CD8-positive, alpha-beta memory T cell (primary cell): ENCODE measurements around the gene PRSS57. TPM values are rescaled to one million over a fixed set of nuclear protein-coding genes. Genes with fewer than 3 reads are reported as not detected.
A peak's percentile ranks its signal among the peaks of the same experiment; 100 is the strongest.

Experiments
- CTCF ChIA-PET: fragments of 350-600 bp; sonication (Branson Sonifier 250); formaldehyde crosslinking; loops from one replicate; lab custom pipeline; 2021; ENCODE audit warnings: antibody characterized with exemption; lab: Charles Lee
- POLR2A ChIA-PET: fragments of 350-600 bp; sonication (Branson Sonifier 250); formaldehyde crosslinking; loops from one replicate; lab custom pipeline; 2021; ENCODE audit warnings: antibody characterized with exemption; lab: Charles Lee
- DNase-seq, 5 donors: peaks; one replicate each; pipeline versions ENCODE4 v3.0.0 to v3.0.0-alpha.2; 2020 to 2022; ENCODE audit warnings: mixed read lengths in 1 of 5
- H3K27ac ChIP-seq: one replicate; pipeline ENCODE4 v1.7.0; 2013; ENCODE audit warnings: low read depth, mild to moderate bottlenecking, low read length, moderate library complexity
- H3K27me3 ChIP-seq: 2 replicates; pipeline ENCODE4 v1.7.0; 2013; ENCODE audit warnings: low read length, mild to moderate bottlenecking; ENCODE audit not compliant: insufficient read depth, poor library complexity, severe bottlenecking
- H3K36me3 ChIP-seq: 2 replicates; pipeline ENCODE4 v1.7.0; 2013; ENCODE audit warnings: mild to moderate bottlenecking, low read length, moderate library complexity; ENCODE audit not compliant: insufficient read depth
- H3K4me1 ChIP-seq: 2 replicates; pipeline ENCODE4 v1.7.0; 2013; ENCODE audit warnings: mild to moderate bottlenecking, low read length, moderate library complexity; ENCODE audit not compliant: insufficient read depth
- H3K4me3 ChIP-seq: 2 replicates; pipeline ENCODE4 v1.7.0; 2013; ENCODE audit warnings: mild to moderate bottlenecking, low read length
- H3K9me3 ChIP-seq: 2 replicates; pipeline ENCODE4 v1.7.0; 2013; ENCODE audit warnings: mild to moderate bottlenecking, low read length
- H3K27ac Mint-ChIP-seq, 8 donors: one replicate each; pipeline ENCODE4 v1.8.0; 2020 to 2021; ENCODE audit warnings: mixed read lengths in 8 of 8, mild to moderate bottlenecking in 6 of 8, inconsistent platforms in 3 of 8, moderate library complexity in 3 of 8
- H3K27me3 Mint-ChIP-seq, 2 donors: one replicate each; pipeline ENCODE4 v1.8.0; 2020 to 2021; ENCODE audit warnings: mixed read lengths in 2 of 2, mild to moderate bottlenecking in 1 of 2, moderate library complexity in 1 of 2
- H3K36me3 Mint-ChIP-seq, 3 donors: one replicate each; pipeline ENCODE4 v1.8.0; 2020 to 2021; ENCODE audit warnings: mixed read lengths in 3 of 3, inconsistent platforms in 1 of 3, mild to moderate bottlenecking in 1 of 3
- H3K4me1 Mint-ChIP-seq, 3 donors: one replicate each; pipeline ENCODE4 v1.8.0; 2020 to 2021; ENCODE audit warnings: mixed read lengths in 3 of 3, inconsistent platforms in 1 of 3, mild to moderate bottlenecking in 1 of 3
- H3K4me3 Mint-ChIP-seq, 7 donors: one replicate each; pipeline ENCODE4 v1.8.0; 2020 to 2021; ENCODE audit warnings: mixed read lengths in 7 of 7, mild to moderate bottlenecking in 6 of 7, moderate library complexity in 4 of 7, inconsistent platforms in 2 of 7
- H3K9me3 Mint-ChIP-seq, 5 donors: one replicate each; pipeline ENCODE4 v1.8.0; 2020 to 2022; ENCODE audit warnings: mixed read lengths in 5 of 5, mild to moderate bottlenecking in 3 of 5, moderate library complexity in 2 of 5, inconsistent platforms in 1 of 5
- polyA plus RNA-seq: library from polyadenylated mRNA; unstranded; fragments of 300-500 nt; fragmentation: Illumina TruSeq; gene quantifications from one replicate; pipeline ENCODE4 v1.2.3, GENCODE V29; 2021
- total RNA-seq, 2 experiments: library from RNA; stranded (reverse); gene quantifications; one replicate each; pipeline ENCODE4 v1.2.3, GENCODE V29; 2021

The PRSS57 gene
- total and polyA plus RNA-seq, 3 experiments from 2014 or later: not detected

GRCh38 chr19:728011-728410 lies 32.8 kb upstream of the PRSS57 start:
- Histone ChIP-seq H3K9me3 (no peaks in the 10 kb centered on the region), H3K27ac (no peak overlapping the region), H3K4me1 (no peaks in the 10 kb centered on the region), H3K27me3 (no peaks in the 10 kb centered on the region), H3K4me3 (no peak overlapping the region), H3K36me3 (no peaks in the 10 kb centered on the region)
- Mint-ChIP-seq H3K4me3 (no peak overlapping the region), H3K9me3 (no peaks in the 10 kb centered on the region), H3K27me3 (peaks cover 8 to 9% of the 10 kb centered on the region in 2 donors), H3K4me1 (peaks cover 0 to 5% (median 0%) of the 10 kb centered on the region in 3 donors), H3K36me3 (no peaks in the 10 kb centered on the region), H3K27ac (no peak overlapping the region)
- ChIA-PET POLR2A (no interaction called here), CTCF (no interaction called here)
- DNase-seq: no peak

DNA sequence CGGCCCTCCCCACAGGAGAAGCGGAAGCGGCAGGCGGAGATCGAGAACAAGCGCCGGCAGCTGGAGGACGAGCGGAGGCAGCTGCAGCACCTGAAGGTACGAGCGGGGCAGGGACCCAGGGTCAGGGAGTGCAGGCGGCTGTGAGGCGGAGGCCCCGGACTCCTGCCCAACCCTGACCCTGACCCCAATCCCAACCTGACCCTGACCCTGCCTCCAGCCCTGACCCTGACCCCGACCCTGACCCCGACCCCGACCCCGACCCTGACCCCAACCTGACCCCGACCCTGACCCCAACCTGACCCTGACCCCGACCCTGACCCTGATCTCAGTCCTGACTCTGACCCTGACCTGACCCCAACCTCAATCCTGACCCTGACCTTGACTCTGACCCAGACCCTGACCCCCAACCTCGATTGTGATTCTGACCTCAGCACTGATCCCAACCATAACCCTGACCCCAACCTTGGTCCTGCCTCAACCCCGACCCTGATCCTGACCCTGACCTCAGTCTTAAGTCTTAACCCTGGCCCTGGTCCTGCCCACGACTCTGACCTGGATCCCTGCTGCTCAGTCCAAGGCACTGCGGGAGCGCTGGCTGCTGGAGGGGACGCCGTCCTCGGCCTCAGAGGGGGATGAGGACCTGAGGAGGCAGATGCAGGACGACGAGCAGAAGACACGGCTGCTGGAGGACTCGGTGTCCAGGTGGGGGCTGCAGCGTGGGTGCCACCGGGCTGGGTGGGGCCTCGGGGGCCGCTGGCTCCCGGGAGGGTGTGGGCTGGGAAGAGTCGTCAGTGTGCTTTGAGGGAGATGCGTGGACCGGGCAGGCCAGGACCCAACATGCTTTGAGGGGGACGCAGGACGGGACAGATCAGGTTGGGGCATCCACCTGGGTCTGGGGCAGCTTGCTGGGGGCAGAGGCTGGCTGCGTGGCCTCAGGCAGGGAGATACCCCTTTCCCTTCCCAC lies 32.0 kb upstream of the PRSS57 start:
- Histone ChIP-seq H3K9me3 (no peaks in the 10 kb centered on the region), H3K27ac (no peak overlapping the region), H3K4me3 (no peak overlapping the region), H3K36me3 (no peaks in the 10 kb centered on the region), H3K27me3 (no peaks in the 10 kb centered on the region), H3K4me1 (no peaks in the 10 kb centered on the region)
- no peak for DNase-seq
- no peaks in the 10 kb centered on the region for H3K4me1 Mint-ChIP-seq
- ChIA-PET CTCF (no interaction called here), POLR2A (no interaction called here)
- H3K36me3 Mint-ChIP-seq: no peaks in the 10 kb centered on the region
- H3K27me3 Mint-ChIP-seq: peaks cover 8 to 13% of the 10 kb centered on the region in 2 donors
- no peak overlapping the region for H3K4me3 Mint-ChIP-seq
- no peaks in the 10 kb centered on the region for H3K9me3 Mint-ChIP-seq
- H3K27ac Mint-ChIP-seq: no peak overlapping the region

- Mint-ChIP-seq H3K4me3 (no peak overlapping the region), H3K4me1 (no peaks in the 10 kb centered on the region), H3K27ac (no peak overlapping the region), H3K9me3 (no peaks in the 10 kb centered on the region), H3K27me3 (peaks cover 10 to 17% of the 10 kb centered on the region in 2 donors), H3K36me3 (no peaks in the 10 kb centered on the region)
- H3K36me3 ChIP-seq: no peaks in the 10 kb centered on the region
- POLR2A ChIA-PET: no interaction called here
- H3K4me3 ChIP-seq: no peak overlapping the region
- no peaks in the 10 kb centered on the region for H3K27me3 ChIP-seq
- no peak overlapping the region for H3K27ac ChIP-seq
- no peaks in the 10 kb centered on the region for H3K4me1 ChIP-seq
- no peak for DNase-seq
- CTCF ChIA-PET: no interaction called here
- no peaks in the 10 kb centered on the region for H3K9me3 ChIP-seq
These were observed 30.3 kb upstream of the PRSS57 start for GRCh38 chr19:725461-726089.

DNA sequence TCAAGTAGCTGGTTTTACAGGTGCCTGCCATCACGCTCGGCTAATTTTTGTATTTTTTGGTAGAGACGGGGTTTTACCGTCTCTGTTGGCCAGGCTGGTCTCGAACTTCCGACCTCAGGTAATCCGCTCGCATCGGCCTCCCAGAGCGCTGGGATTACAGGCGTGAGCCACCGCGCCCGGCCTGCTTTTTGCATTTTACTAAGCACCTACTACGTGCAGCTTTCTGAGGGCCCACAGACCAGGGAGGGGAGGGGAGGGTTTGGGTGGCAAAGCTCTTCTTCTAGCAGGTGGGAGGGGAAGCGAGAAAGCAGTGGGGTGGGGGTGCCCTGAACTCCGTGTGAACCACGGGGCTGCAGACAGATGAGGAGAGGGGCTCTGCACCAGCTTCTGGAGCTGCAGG lies 28.5 kb upstream of the PRSS57 start:
- CTCF ChIA-PET: no interaction called here
- H3K27ac ChIP-seq: no peak overlapping the region

GRCh38 chr19:723247-723646 lies 28.0 kb upstream of the PRSS57 start:
- POLR2A ChIA-PET: interaction anchor here (0.5 kb wide), 1 partner anchor 51 kb away, joined by 3 read pairs; no protein-coding TSS in a partner anchor
- Mint-ChIP-seq H3K9me3 (no peaks in the 10 kb centered on the region), H3K4me1 (no peaks in the 10 kb centered on the region), H3K4me3 (peak overlapping the region in 1 of 7 donors; percentile 27), H3K36me3 (no peaks in the 10 kb centered on the region), H3K27me3 (peaks cover 13 to 21% of the 10 kb centered on the region in 2 donors), H3K27ac (no peak overlapping the region)
- Histone ChIP-seq H3K4me1 (no peaks in the 10 kb centered on the region), H3K27ac (no peak overlapping the region), H3K9me3 (no peaks in the 10 kb centered on the region), H3K36me3 (no peaks in the 10 kb centered on the region), H3K27me3 (no peaks in the 10 kb centered on the region), H3K4me3 (no peak overlapping the region)
- no peak for DNase-seq
- CTCF ChIA-PET: no interaction called here

More for the DNA sequence above, 28.5 kb upstream of the PRSS57 start:
- Mint-ChIP-seq H3K27me3 (peaks cover 10 to 17% of the 10 kb centered on the region in 2 donors), H3K9me3 (no peaks in the 10 kb centered on the region), H3K36me3 (no peaks in the 10 kb centered on the region), H3K4me1 (no peaks in the 10 kb centered on the region), H3K27ac (no peak overlapping the region), H3K4me3 (no peak overlapping the region)
- Histone ChIP-seq H3K27me3 (no peaks in the 10 kb centered on the region), H3K4me3 (no peak overlapping the region), H3K4me1 (no peaks in the 10 kb centered on the region), H3K9me3 (no peaks in the 10 kb centered on the region), H3K36me3 (no peaks in the 10 kb centered on the region)
- DNase-seq: no peak
- POLR2A ChIA-PET: no interaction called here

GRCh38 chr19:722553-723101 lies 27.4 kb upstream of the PRSS57 start:
- peaks cover 17 to 25% of the 10 kb centered on the region in 2 donors for H3K27me3 Mint-ChIP-seq
- no peak overlapping the region for H3K4me3 Mint-ChIP-seq
- H3K36me3 Mint-ChIP-seq: no peaks in the 10 kb centered on the region
- no peaks in the 10 kb centered on the region for H3K4me1 Mint-ChIP-seq
- no peak overlapping the region for H3K4me3 ChIP-seq
- H3K9me3 Mint-ChIP-seq: no peaks in the 10 kb centered on the region
- H3K27me3 ChIP-seq: no peaks in the 10 kb centered on the region
- ChIA-PET CTCF (no interaction called here), POLR2A (interaction anchor here (0.5 kb wide), 1 partner anchor 51 kb away, joined by 3 read pairs; no protein-coding TSS in a partner anchor)
- no peak for DNase-seq
- H3K9me3 ChIP-seq: no peaks in the 10 kb centered on the region
- H3K27ac ChIP-seq: no peak overlapping the region
- H3K4me1 ChIP-seq: no peaks in the 10 kb centered on the region
- H3K36me3 ChIP-seq: no peaks in the 10 kb centered on the region
- H3K27ac Mint-ChIP-seq: no peak overlapping the region

- Mint-ChIP-seq H3K9me3 (peaks cover 0 to 4% (median 2%) of the 10 kb centered on the region in 5 donors), H3K4me3 (no peak overlapping the region), H3K27ac (no peak overlapping the region), H3K36me3 (no peaks in the 10 kb centered on the region), H3K27me3 (peaks cover 15 to 30% of the 10 kb centered on the region in 2 donors), H3K4me1 (no peaks in the 10 kb centered on the region)
- DNase-seq: no peak
- ChIA-PET CTCF (no interaction called here), POLR2A (no interaction called here)
- H3K4me3 ChIP-seq: no peak overlapping the region
- H3K9me3 ChIP-seq: no peaks in the 10 kb centered on the region
- H3K27me3 ChIP-seq: no peaks in the 10 kb centered on the region
- no peaks in the 10 kb centered on the region for H3K4me1 ChIP-seq
- no peaks in the 10 kb centered on the region for H3K36me3 ChIP-seq
- H3K27ac ChIP-seq: no peak overlapping the region
These were observed 25.3 kb upstream of the PRSS57 start for GRCh38 chr19:720345-721160.
